Neural progenitor cell (in vitro differentiated cells): Measurements from ENCODE around the gene COL4A4. TPM values are rescaled to one million over a fixed set of nuclear protein-coding genes. Genes with fewer than 3 reads are reported as not detected.

Source experiments
- DNase-seq: peaks from one replicate; pipeline ENCODE4 v3.0.0-alpha.2; 2016; ENCODE audit warnings: low spot score
- H2AFZ ChIP-seq: fragments of 200-600 bp; sonication (generic); replicated peaks from 2 replicates; pipeline ENCODE4 v1.6.1; 2016; ENCODE audit warnings: antibody characterized with exemption
- H3F3A ChIP-seq: fragments of 200-600 bp; sonication (generic); 2 replicates; pipeline ENCODE4 v1.6.1; 2016; ENCODE audit warnings: antibody characterized with exemption, low read depth
- H3K27ac ChIP-seq: fragments of 200-600 bp; sonication (generic); 2 replicates; pipeline ENCODE4 v1.5.1; 2016; ENCODE audit warnings: mild to moderate bottlenecking
- H3K27me3 ChIP-seq: fragments of 200-600 bp; sonication (generic); 2 replicates; pipeline ENCODE4 v1.6.1; 2016; ENCODE audit warnings: mild to moderate bottlenecking, moderate library complexity
- H3K36me3 ChIP-seq: fragments of 200-600 bp; sonication (generic); 2 replicates; pipeline ENCODE4 v1.5.1; 2016
- H3K4me1 ChIP-seq: fragments of 200-600 bp; sonication (generic); 2 replicates; pipeline ENCODE4 v1.6.1; 2016; ENCODE audit warnings: mixed run types
- H3K4me2 ChIP-seq: fragments of 200-600 bp; sonication (generic); 2 replicates; pipeline ENCODE4 v1.6.1; 2016
- H3K4me3 ChIP-seq: fragments of 200-600 bp; sonication (generic); 2 replicates; pipeline ENCODE4 v1.5.1; 2016
- H3K79me2 ChIP-seq: fragments of 200-600 bp; sonication (generic); 2 replicates; pipeline ENCODE4 v1.6.1; 2016; ENCODE audit warnings: low read depth
- H3K9ac ChIP-seq: fragments of 200-600 bp; sonication (generic); 2 replicates; pipeline ENCODE4 v1.6.1; 2016
- H3K9me3 ChIP-seq: fragments of 200-600 bp; sonication (generic); 2 replicates; pipeline ENCODE4 v1.5.1; 2016; ENCODE audit warnings: low read depth
- H4K20me1 ChIP-seq: fragments of 200-600 bp; sonication (generic); 2 replicates; pipeline ENCODE4 v1.6.1; 2016; ENCODE audit warnings: low read depth
- H3K27ac Mint-ChIP-seq: 3 replicates; pipeline ENCODE4 v1.8.0; 2021; ENCODE audit warnings: mixed read lengths
- H3K27me3 Mint-ChIP-seq: 2 replicates; pipeline ENCODE4 v1.8.0; 2022; ENCODE audit warnings: low read depth, mild to moderate bottlenecking, inconsistent platforms, moderate library complexity, mixed read lengths; ENCODE audit not compliant: insufficient read depth
- H3K36me3 Mint-ChIP-seq: 3 replicates; pipeline ENCODE4 v1.8.0; 2021; ENCODE audit warnings: mixed read lengths
- H3K4me1 Mint-ChIP-seq: 3 replicates; pipeline ENCODE4 v1.8.0; 2021; ENCODE audit warnings: mixed read lengths
- H3K4me3 Mint-ChIP-seq: 3 replicates; pipeline ENCODE4 v1.8.0; 2021; ENCODE audit warnings: mild to moderate bottlenecking, moderate library complexity, mixed read lengths
- H3K9me3 Mint-ChIP-seq: 3 replicates; pipeline ENCODE4 v1.8.0; 2020; ENCODE audit warnings: mixed read lengths
- EZH2 ChIP-seq: fragments of 200-600 bp; sonication (generic); IDR thresholded peaks from 2 replicates; pipeline ENCODE4 v1.6.1; 2017; ENCODE audit warnings: antibody characterized with exemption, mild to moderate bottlenecking, moderate library complexity
- EZH2phosphoT487 ChIP-seq: fragments of 200-600 bp; sonication (generic); IDR thresholded peaks from 2 replicates; pipeline ENCODE4 v1.6.1; 2017; ENCODE audit warnings: antibody characterized with exemption
- total RNA-seq: library from RNA; depleted of rRNA; stranded (reverse); fragments of >200 nt; gene quantifications from 2 replicates; pipeline ENCODE4 v1.2.3, GENCODE V29; 2015; ENCODE audit warnings: low replicate concordance
- TF ChIP-seq, protein P1 (sequence below): fragments of 200-600 bp; sonication (generic); IDR thresholded peaks from 2 replicates; pipeline ENCODE4 v1.5.1; 2017; ENCODE audit warnings: antibody characterized with exemption, mild to moderate bottlenecking

Gene COL4A4
- total RNA-seq, 1 donor from 2014 or later, result 0.60 TPM

DNA sequence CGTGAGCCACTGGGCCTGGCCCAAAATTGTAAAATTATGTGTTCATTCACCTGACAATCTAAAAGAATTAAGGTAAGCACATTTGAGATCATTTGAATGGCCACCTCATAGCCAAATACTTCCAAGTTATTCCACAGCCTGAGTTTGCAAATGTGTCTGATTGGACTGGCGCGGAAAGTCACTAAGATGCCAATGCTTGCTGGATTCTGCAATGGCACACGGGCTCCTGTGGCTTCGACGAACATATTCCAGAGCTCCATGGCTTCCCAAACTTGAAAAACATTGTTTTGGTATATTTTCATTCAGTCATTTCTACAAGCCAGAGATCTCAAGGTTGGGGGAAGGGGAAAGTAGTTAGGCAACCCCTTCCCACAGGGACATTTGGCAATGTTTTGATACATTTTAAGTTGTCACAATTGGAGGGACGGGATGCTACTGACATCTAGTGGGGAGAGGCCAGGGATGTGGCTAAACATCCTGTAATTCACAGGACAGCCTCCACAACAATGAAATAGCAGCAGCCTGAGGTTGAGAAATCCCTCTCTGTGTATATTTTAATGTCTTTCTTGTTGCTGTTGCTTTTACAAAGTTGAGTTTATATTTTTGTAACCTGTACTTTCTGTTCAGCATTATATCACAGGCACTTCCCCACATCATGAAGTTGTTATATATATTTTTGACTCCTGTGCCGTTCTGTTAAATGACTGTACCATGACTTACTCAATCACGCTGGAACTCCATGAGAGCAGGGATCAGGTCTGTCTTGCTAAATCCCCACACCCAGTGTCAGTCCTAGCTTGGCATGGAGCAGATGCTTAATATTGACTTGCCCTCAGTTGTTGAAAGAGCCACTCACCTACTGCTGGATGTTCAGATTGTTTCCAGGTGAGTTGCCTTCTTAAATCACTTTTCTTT lies 56.9 kb downstream of the COL4A4 start:
- no peaks in the 10 kb centered on the region for H3K9me3 ChIP-seq
- no peak overlapping the region for H3K4me2 ChIP-seq
- H3K4me3 Mint-ChIP-seq, result no peak overlapping the region
- H3K9ac ChIP-seq, result no peak overlapping the region
- H3K4me1 ChIP-seq, result no peaks in the 10 kb centered on the region
- no peaks in the 10 kb centered on the region for H3K27me3 ChIP-seq
- H3K79me2 ChIP-seq, result no peaks in the 10 kb centered on the region
- H3F3A ChIP-seq, result no peaks in the 10 kb centered on the region
- H2AFZ ChIP-seq, result no peak overlapping the region
- no peaks in the 10 kb centered on the region for H3K36me3 ChIP-seq
- no peaks in the 10 kb centered on the region for H3K4me1 Mint-ChIP-seq
- no peaks in the 10 kb centered on the region for H3K36me3 Mint-ChIP-seq
- H3K9me3 Mint-ChIP-seq, result no peaks in the 10 kb centered on the region
- H3K27ac Mint-ChIP-seq, result peak overlapping the region; percentile 17
- peak; percentile 81 for DNase-seq
- H3K27me3 Mint-ChIP-seq, result peaks cover 6% of the 10 kb centered on the region
- H3K27ac ChIP-seq, result no peak overlapping the region
- H3K4me3 ChIP-seq, result no peak overlapping the region
- H4K20me1 ChIP-seq, result no peaks in the 10 kb centered on the region
- no peak for TF ChIP-seq EZH2
- TF ChIP-seq, protein P1, sequence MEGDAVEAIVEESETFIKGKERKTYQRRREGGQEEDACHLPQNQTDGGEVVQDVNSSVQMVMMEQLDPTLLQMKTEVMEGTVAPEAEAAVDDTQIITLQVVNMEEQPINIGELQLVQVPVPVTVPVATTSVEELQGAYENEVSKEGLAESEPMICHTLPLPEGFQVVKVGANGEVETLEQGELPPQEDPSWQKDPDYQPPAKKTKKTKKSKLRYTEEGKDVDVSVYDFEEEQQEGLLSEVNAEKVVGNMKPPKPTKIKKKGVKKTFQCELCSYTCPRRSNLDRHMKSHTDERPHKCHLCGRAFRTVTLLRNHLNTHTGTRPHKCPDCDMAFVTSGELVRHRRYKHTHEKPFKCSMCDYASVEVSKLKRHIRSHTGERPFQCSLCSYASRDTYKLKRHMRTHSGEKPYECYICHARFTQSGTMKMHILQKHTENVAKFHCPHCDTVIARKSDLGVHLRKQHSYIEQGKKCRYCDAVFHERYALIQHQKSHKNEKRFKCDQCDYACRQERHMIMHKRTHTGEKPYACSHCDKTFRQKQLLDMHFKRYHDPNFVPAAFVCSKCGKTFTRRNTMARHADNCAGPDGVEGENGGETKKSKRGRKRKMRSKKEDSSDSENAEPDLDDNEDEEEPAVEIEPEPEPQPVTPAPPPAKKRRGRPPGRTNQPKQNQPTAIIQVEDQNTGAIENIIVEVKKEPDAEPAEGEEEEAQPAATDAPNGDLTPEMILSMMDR, result peak; percentile 93

DNA sequence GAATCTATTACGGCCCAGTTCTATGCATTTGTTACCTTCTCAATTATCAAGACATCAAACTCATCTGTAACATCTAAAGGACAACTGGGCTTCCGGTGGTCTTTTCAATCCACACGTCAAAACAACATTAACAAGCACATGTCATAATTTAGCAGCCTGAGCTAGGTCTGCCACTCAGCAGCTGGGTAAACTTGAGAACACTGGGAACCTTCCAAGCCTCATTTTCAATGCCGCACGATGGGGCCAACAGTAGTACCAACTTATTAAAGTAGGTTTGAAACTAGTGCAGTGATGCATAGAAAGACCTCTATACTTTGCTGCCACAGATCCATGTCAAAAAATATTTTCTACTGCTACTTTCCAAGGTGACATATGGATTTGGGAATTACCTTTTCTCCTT lies 60.4 kb downstream of the COL4A4 start:
- no peaks in the 10 kb centered on the region for H3K36me3 Mint-ChIP-seq
- Histone ChIP-seq H3F3A (no peaks in the 10 kb centered on the region), H3K4me2 (no peak overlapping the region), H3K9me3 (no peaks in the 10 kb centered on the region), H3K27ac (no peak overlapping the region), H2AFZ (no peak overlapping the region), H3K27me3 (no peaks in the 10 kb centered on the region), H3K79me2 (no peaks in the 10 kb centered on the region), H3K4me3 (no peak overlapping the region), H3K4me1 (no peaks in the 10 kb centered on the region), H4K20me1 (no peaks in the 10 kb centered on the region), H3K9ac (no peak overlapping the region), H3K36me3 (no peaks in the 10 kb centered on the region)
- H3K27ac Mint-ChIP-seq, result no peak overlapping the region
- H3K4me3 Mint-ChIP-seq, result no peak overlapping the region
- DNase-seq, result no peak
- TF ChIP-seq EZH2phosphoT487, result no peak
- H3K9me3 Mint-ChIP-seq, result no peaks in the 10 kb centered on the region
- peaks cover 5% of the 10 kb centered on the region for H3K27me3 Mint-ChIP-seq
- no peaks in the 10 kb centered on the region for H3K4me1 Mint-ChIP-seq

DNA sequence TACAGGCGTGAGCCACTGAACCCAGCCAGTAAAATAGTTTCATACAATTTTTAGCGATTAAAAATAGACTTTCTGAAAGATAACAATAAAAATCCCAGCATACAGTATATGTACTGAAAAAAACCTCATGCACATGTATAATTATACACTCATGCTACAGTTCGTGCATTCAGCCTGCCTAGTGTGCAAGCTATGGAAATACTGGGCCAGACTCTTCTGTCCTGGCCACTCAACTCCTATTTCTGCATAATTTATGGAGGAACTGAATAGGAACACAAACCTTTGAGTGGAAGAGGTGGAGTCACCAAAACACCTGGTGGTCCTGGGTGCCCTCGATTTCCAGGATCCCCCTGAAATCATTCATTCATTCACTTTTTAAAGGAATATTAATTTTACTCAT lies 64.7 kb downstream of the COL4A4 start:
- Histone ChIP-seq H3K27me3 (no peaks in the 10 kb centered on the region), H3K79me2 (no peaks in the 10 kb centered on the region), H3K4me1 (no peaks in the 10 kb centered on the region), H2AFZ (no peak overlapping the region), H3K9ac (no peak overlapping the region), H3K4me3 (no peak overlapping the region), H3K4me2 (no peak overlapping the region), H3K27ac (no peak overlapping the region), H3F3A (no peaks in the 10 kb centered on the region), H4K20me1 (no peaks in the 10 kb centered on the region), H3K9me3 (no peaks in the 10 kb centered on the region), H3K36me3 (no peaks in the 10 kb centered on the region)
- Mint-ChIP-seq H3K9me3 (no peaks in the 10 kb centered on the region), H3K27ac (no peak overlapping the region), H3K4me1 (peaks cover 2% of the 10 kb centered on the region), H3K36me3 (no peaks in the 10 kb centered on the region), H3K27me3 (peaks cover 2% of the 10 kb centered on the region), H3K4me3 (no peak overlapping the region)
- no peak for DNase-seq
- TF ChIP-seq EZH2phosphoT487 (no peak), EZH2 (no peak)
- TF ChIP-seq, protein P1, result no peak

DNA sequence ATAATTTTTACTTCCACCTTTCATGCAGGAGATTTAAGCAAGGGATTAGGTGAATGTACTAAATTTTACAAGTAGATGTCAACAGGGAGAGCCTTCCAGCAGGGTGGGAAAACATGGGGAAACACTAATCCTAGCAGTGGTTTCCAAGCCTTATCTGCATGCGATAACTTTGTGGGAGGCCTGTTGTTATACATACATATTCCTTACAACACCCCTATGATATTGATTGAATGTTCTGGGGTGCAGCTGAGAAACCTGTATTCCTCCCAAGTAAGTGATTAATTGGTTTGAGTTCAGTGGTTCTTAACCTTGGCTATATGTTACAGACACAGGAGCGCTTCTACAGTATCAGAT lies 65.9 kb downstream of the COL4A4 start:
- no peaks in the 10 kb centered on the region for H3K27me3 ChIP-seq
- H3K4me3 ChIP-seq, result no peak overlapping the region
- H3F3A ChIP-seq, result no peaks in the 10 kb centered on the region
- no peak overlapping the region for H3K27ac ChIP-seq
- Mint-ChIP-seq H3K27ac (no peak overlapping the region), H3K9me3 (peaks cover 2% of the 10 kb centered on the region), H3K4me1 (peaks cover 2% of the 10 kb centered on the region), H3K36me3 (no peaks in the 10 kb centered on the region), H3K4me3 (no peak overlapping the region), H3K27me3 (peaks cover 4% of the 10 kb centered on the region)
- H3K4me1 ChIP-seq, result no peaks in the 10 kb centered on the region
- H3K9me3 ChIP-seq, result no peaks in the 10 kb centered on the region
- H3K79me2 ChIP-seq, result no peaks in the 10 kb centered on the region
- no peaks in the 10 kb centered on the region for H3K36me3 ChIP-seq
- H2AFZ ChIP-seq, result no peak overlapping the region
- H3K9ac ChIP-seq, result no peak overlapping the region
- TF ChIP-seq EZH2phosphoT487 (no peak), EZH2 (no peak)
- TF ChIP-seq, protein P1, result no peak
- DNase-seq, result no peak
- H4K20me1 ChIP-seq, result no peaks in the 10 kb centered on the region
- H3K4me2 ChIP-seq, result no peak overlapping the region
